Measurements from ENCODE around the gene IGF2BP2. TPM values are rescaled to one million over a fixed set of nuclear protein-coding genes. Genes with fewer than 3 reads are reported as not detected.

Gene IGF2BP2
- total RNA-seq, 1 donor from 2014 or later: 2.9 TPM

- no peak for DNase-seq (ENCODE audit: low spot score in 2 of 2)
- Histone ChIP-seq H3K27me3 (no peaks in the 10 kb centered on the region), H3K27ac (no peak overlapping the region), H3K36me3 (peaks cover 34 to 45% of the 10 kb centered on the region in 2 donors), H3K4me1 (no peaks in the 10 kb centered on the region), H3K9me3 (no peaks in the 10 kb centered on the region), H3K4me3 (no peak overlapping the region)
- intact Hi-C loops (cut with DNase I): no loop called here
- no peak for TF ChIP-seq CTCF (IDR thresholded peaks at IDR 0.05)
These were observed 194.6 kb downstream of the IGF2BP2 start for GRCh38 chr3:185630182-185630622.

GRCh38 chr3:185629554-185630181 lies 195.2 kb downstream of the IGF2BP2 start:
- no peaks in the 10 kb centered on the region for H3K4me1 ChIP-seq
- H3K27me3 ChIP-seq: no peaks in the 10 kb centered on the region
- H3K9me3 ChIP-seq: no peaks in the 10 kb centered on the region
- peaks cover 37 to 50% of the 10 kb centered on the region in 2 donors for H3K36me3 ChIP-seq
- H3K27ac ChIP-seq: no peak overlapping the region
- TF ChIP-seq CTCF (IDR thresholded peaks at IDR 0.05): no peak
- intact Hi-C loops (cut with DNase I): no loop called here
- no peak overlapping the region for H3K4me3 ChIP-seq
- DNase-seq (ENCODE audit: low spot score in 2 of 2): no peak

- H3K27ac ChIP-seq: no peak overlapping the region
- intact Hi-C loops (cut with DNase I): no loop called here
- peaks cover 58 to 75% of the 10 kb centered on the region in 2 donors for H3K36me3 ChIP-seq
- no peaks in the 10 kb centered on the region for H3K9me3 ChIP-seq
- no peaks in the 10 kb centered on the region for H3K27me3 ChIP-seq
- H3K4me3 ChIP-seq: no peak overlapping the region
- H3K4me1 ChIP-seq: no peaks in the 10 kb centered on the region
- no peak for TF ChIP-seq CTCF (IDR thresholded peaks at IDR 0.05)
- DNase-seq (ENCODE audit: low spot score in 2 of 2): no peak
These were observed 199.1 kb downstream of the IGF2BP2 start for GRCh38 chr3:185625784-185626183.

GRCh38 chr3:185623939-185624665 lies 200.7 kb downstream of the IGF2BP2 start:
- H3K36me3 ChIP-seq: peaks cover 61 to 82% of the 10 kb centered on the region in 2 donors
- no peak overlapping the region for H3K4me3 ChIP-seq

GRCh38 chr3:185613016-185613415 lies 211.8 kb downstream of the IGF2BP2 start:
- Histone ChIP-seq H3K27ac (no peak overlapping the region), H3K27me3 (no peaks in the 10 kb centered on the region), H3K4me3 (no peak overlapping the region), H3K9me3 (no peaks in the 10 kb centered on the region), H3K4me1 (no peaks in the 10 kb centered on the region), H3K36me3 (peaks cover 44 to 87% of the 10 kb centered on the region in 2 donors)
- intact Hi-C loops (cut with DNase I): no loop called here
- no peak for TF ChIP-seq CTCF (IDR thresholded peaks at IDR 0.05)
- DNase-seq (ENCODE audit: low spot score in 2 of 2): no peak

More at GRCh38 chr3:185623939-185624665, 200.7 kb downstream of the IGF2BP2 start:
- Histone ChIP-seq H3K4me1 (no peaks in the 10 kb centered on the region), H3K27me3 (no peaks in the 10 kb centered on the region), H3K27ac (no peak overlapping the region), H3K9me3 (no peaks in the 10 kb centered on the region)
- no peak for TF ChIP-seq CTCF (IDR thresholded peaks at IDR 0.05)
- intact Hi-C loops (cut with DNase I): no loop called here
- DNase-seq (ENCODE audit: low spot score in 2 of 2): no peak
